Measurements from ENCODE around the gene NMS.

NMS gene

DNA sequence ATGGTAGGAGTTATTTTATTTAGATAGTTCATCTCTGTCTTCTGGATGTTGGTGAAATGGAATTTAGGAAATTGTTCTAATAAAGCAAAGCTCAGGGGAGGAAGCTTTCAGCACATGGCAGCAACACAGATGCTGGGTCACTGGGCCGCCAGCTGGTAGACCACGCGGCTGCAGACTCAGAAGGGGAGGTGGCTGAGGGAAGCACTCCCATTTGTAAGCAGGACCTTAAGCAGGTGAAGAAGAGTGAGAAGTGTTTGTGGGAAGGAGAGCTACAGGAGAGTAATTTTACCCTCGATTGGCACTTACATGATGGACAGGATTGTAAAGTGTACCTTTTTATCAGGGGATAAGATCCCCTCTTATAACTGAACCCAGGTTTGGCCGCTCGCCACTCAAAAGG lies 24.4 kb downstream of the NMS start:
- no peak for DNase-seq

DNA sequence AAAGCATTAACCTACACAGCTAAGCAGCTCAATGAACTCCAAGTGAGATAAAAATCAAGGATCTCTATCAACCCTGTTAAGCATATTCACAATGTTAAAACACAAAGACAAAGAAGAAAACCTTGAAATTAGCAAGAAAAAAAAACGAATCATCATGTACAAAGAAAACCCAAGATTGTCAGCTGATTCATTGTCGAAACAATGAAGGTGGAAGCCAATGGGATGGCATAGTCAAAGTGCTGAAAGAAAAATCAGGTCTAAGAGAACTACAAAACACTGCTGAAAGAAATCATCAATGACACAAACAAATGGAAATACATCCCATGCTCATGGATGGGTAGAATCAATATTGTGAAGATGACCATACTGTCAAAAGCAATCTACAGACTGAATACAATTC lies 32.5 kb downstream of the NMS start:
- DNase-seq, result no peak

DNA sequence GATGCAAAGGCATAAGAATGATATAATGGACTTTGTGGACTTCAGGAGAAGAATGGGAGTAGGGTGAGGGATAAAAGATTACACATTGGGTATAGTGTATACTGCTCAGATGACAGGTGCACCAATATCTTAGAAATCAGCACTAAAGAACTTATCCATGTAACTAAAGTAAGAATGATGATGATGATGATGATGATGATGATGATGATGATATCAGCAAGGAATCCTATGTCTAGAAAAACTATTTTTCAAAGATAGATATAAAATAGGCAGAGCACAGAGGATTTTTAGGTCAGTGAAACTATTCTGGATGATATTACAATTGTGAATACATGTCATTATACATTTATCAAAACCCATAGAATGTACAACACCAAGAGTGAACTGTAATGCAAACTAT lies 34.3 kb downstream of the NMS start:
- no peak for DNase-seq

DNA sequence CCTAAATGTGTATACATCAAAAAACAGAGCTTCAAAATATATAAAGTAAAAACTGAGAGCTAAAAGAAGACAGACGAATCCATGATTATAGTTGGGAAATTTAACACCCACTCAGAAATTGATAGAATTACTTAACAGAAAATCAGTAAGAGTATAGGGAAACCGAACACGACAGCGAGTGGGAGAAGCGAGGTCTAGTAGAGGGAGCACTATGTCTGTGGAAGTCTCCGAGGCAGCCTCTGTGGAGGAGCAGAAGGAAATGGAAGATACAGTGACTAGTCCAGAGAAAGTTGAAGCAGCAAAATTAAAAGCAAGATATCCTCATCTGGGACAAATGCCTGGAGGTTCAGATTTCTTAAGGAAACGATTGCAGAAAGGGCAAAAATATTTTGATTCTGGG lies 38.8 kb downstream of the NMS start:
- DNase-seq, result no peak

DNA sequence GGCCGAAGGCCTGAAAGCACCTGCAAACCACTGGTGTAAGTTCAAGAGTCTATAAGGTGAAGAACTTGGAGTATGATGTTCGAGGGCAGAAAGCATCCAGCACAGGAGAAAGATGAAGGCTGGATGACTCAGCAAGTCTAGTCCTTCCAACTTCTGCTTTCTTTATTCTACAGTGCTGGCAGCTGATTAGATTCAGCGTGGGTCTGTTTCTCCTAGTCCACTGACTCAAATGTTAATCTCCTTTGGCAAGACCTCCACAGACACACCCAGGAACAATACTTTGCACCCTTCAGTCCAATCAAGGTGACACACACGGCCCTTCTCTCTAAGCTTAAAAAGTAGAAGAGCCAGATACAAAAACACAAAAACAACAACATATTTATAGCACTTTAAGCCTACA lies 43.4 kb downstream of the NMS start:
- DNase-seq, result no peak

DNA sequence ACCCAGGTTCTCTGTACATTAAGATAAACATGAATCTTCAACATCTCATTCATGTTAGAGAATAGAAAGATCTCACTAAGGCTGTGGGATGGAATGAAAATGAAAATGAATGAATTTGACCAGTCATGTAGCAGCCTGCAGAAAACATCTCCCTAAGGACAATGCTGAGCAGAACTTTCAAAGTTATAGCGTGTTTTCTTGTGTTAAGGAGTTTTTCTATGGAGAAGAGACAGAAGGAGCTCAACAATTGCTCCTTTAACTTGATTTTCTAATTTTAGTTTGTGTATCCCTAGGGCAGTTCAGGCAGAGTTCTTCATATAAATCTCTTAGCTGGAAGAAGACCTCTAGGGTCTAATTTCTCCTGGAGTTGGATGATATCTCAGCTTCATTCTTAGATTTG lies 47.3 kb downstream of the NMS start:
- DNase-seq, result no peak

DNA sequence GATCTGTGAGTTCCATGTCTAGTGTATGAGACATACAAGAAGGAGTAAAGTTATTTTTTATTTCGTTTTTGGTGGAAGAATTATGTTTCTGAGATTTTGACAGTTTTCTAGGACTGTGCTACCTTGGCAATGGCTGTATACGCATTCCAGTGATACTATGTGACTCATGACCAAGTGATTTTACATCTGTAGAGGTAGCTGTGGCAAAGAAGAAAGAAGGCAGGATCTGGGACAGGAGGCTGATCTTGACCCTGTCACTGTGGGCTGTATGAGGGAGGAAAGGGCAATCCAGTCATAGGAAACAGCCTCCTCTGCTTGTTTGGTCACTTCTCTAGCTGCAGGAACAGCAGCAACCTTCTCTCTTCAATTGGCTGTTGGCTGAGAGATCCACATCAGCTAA lies 48.5 kb downstream of the NMS start:
- no peak for DNase-seq

DNA sequence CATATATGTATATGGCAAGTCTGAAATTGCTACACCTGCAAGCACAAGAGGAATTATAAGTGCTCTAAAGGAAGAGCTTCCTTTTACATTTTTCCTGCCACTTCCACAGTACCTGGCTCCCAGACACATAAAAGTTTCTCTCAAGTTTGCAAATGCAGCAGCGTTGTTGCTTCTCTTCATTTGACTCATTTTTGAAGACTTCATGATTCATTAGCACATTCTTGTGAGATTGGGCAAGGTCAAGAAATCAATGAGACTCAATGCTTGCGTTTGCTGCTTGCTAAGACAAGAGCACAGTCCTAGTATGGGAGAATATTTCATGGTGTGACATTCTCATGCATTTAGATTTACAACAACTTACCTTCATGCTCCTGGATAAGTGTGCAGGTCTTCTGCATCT lies 49.9 kb downstream of the NMS start:
- DNase-seq, result no peak

DNA sequence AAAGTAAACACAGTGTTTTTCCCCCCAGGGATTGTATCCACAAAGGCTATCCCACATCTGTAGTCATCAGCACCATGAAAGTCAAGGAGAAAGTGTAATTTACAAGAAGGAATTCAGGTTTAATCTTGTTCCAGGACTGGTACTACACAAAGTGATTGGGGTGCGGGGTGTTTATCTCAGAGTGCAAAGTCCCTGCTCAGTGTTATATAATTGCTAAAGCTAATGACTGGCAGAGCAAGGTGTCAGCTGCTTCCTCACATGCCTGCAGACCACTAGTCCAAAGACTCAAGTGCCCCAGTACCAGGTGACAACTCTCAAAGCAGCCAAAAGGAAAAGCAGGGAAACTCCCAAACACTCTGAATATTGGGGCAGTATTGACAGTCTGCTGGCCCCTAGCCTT lies 52.1 kb downstream of the NMS start:
- no peak for DNase-seq

DNA sequence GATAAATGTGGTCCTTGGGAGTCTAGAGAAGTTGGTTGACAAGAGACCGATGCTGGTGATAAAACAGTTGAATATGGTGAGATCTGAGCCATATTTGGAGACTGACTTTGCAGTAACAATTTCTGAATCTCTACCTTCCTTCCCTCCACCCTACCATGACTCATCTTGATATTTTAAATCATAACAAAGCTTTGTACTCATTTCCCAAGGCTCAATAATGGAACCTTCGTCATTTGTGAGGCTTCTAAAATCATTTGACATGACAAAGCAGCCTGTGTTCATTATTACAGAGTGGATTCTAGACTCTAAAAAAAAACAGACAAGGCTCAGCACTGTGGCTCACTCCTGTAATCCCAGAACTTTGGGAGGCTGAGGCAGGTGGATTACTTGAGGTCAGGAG lies 54.0 kb downstream of the NMS start:
- DNase-seq, result no peak

DNA sequence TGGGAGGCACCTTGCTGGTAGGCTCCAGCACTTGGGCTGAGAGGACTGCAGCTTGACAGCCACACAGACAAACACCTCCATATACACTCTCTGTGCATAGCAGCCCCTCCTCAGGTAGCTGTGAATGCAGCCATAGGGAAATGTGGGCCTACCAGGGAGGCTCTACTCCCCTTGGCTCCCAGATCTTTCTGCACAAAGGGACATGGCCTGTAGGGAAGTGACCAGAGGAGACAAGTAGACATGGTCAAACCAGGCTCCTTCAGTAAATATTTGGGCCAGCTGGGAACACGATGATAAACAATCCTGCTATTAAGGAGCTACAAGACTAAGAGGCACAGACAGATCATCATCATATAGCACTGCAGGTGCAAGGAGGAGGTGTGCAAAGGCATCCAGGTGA lies 56.6 kb downstream of the NMS start:
- DNase-seq, result no peak

DNA sequence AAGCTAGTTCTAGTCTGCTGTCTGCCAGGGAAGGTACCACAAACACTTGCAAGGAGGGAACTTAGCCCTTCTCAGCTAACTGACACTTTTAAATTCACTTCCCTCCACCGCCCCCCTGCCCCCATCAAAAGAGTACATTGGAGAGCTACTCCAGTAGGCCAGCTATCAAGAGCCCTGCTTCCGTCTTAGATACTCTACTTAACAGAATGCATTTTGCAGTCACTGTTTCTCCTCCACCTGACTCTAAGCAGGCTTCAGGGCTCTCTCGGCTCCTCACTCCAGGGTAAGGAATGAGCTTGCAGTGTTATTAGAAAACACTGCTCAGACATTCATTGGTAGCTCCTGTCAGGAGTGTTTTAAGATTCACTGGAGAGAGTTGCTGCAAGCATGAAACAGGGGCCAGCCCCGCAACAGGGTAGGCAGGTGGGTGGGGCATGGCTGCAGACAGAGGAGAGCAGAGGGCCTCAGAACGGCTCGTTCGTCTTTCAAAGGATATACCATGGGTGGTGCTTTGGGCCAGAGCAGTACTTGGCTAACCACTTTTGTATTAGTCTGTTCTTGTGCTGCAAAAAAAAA lies 57.2 kb downstream of the NMS start:
- DNase-seq, result no peak

DNA sequence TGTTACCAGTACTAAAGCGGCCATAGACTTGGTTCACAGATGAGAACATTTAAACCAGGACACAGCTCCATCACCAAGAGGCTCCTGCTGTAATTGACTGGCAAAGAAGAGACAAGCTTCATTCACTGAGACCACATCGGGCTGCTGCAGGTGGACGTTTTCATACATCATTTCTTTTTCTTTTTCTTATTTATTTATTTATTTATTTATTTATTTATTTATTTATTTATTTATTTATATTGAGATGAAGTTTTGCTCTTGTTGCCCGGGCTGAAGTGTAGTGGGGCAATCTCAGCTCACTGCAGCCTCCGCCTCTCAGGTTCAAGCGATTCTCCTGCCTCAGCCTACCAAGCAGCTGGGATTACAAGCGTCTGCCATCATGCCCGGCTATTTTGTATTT lies 58.9 kb downstream of the NMS start:
- no peak for DNase-seq

DNA sequence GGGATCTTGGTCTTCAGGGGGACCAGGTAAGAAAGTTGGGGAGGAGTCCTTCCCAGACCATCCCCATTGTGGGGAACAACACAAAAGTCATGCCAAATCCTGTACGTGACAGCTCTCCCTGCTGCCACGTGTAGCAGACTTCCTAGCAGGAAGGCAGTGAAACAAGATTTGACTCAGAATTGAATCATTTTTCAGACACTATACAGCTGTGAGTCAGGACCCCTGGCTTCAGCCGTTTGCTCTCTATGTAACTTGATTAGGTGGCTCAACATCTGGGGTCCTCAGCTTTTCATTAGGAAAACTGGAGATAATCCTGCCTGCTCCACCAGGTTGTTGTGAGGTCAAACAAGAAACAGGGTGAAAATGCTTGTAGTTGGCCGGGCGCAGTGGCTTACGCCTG lies 59.6 kb downstream of the NMS start:
- DNase-seq, result no peak
